ENCODE data around the gene TRIO. TPM values are rescaled to one million over a fixed set of nuclear protein-coding genes. Genes with fewer than 3 reads are reported as not detected.

The TRIO gene
- total and polyA plus RNA-seq, 4 donors = 23.8 to 243 (median 110) TPM

DNA sequence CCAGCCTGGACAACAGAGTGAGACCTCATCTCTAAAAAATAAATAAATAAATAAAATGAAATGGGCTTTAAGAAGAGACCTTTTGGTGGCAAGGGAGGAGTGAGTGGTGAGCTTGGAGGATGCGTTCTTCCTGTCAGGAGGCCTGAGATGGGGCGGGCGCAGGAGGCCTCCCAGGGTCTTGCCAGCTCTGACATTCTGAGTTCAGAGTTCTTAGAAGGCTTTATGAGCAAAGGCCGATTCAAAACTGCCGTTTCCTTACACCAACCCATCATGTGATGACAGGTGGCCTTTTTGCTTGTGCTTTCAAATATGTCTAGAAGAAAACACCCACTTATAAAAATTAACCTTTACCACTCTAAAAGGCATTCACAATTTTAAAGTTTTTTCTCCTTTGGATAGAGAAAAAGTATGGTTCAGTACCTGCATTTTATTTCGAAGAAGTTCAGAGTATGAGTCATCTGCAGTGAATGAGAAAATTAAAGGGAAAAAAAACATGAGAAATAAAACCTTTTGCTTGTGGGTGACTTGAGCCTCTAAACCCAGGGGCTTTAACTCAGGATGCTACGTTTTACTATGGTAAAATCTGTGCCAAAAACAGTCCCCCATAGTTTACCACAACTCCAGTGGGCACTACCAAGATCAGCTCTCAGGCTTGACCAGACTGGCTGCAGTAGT lies 281.0 kb downstream of the TRIO start:
- ATAC-seq (ENCODE audit: insufficient read depth, low FRiP score) = no peak
- H3K9ac ChIP-seq (ENCODE audit: insufficient read depth in 1 of 2, low read length in 2 of 2) = no peak overlapping the region
- WGBS, 2 donors = 90 to 91% methylated on average over 7 of the region's 7 CpGs
- H3K27me3 ChIP-seq (ENCODE audit: control insufficient read depth in 3 of 3, insufficient read depth in 3 of 3, low read length in 2 of 3) = no peaks in the 10 kb centered on the region
- H3K9me3 ChIP-seq (ENCODE audit: control insufficient read depth in 4 of 4, insufficient read depth in 3 of 4, low read length in 3 of 4) = no peaks in the 10 kb centered on the region
- H3K36me3 ChIP-seq (ENCODE audit: control insufficient read depth in 4 of 4, insufficient read depth in 4 of 4, low read length in 4 of 4) = peaks cover 5 to 44% (median 13%) of the 10 kb centered on the region in 4 donors
- no peak overlapping the region for H3K4me3 ChIP-seq
- peaks cover 0 to 15% (median 8%) of the 10 kb centered on the region in 5 donors for H3K4me1 ChIP-seq (ENCODE audit: control insufficient read depth in 5 of 5, insufficient read depth in 5 of 5, low read length in 5 of 5)
- no peak for DNase-seq
- H3K27ac ChIP-seq (ENCODE audit: low read depth in 1 of 2, low read length in 1 of 2) = no peak overlapping the region
- TF ChIP-seq CTCF (IDR thresholded peaks at IDR 0.05; ENCODE audit: control extremely low read depth, extremely low read depth) = no peak

- ATAC-seq (ENCODE audit: insufficient read depth, low FRiP score) = no peak
- no peaks in the 10 kb centered on the region for H3K27me3 ChIP-seq (ENCODE audit: control insufficient read depth in 3 of 3, insufficient read depth in 3 of 3, low read length in 2 of 3)
- H3K4me3 ChIP-seq = no peak overlapping the region
- H3K27ac ChIP-seq (ENCODE audit: low read depth in 1 of 2, low read length in 1 of 2) = no peak overlapping the region
- no peak overlapping the region for H3K9ac ChIP-seq (ENCODE audit: insufficient read depth in 1 of 2, low read length in 2 of 2)
- WGBS, 2 donors = 95 to 96% methylated on average over 7 of the region's 7 CpGs
- peaks cover 0 to 35% (median 9%) of the 10 kb centered on the region in 4 donors for H3K36me3 ChIP-seq (ENCODE audit: control insufficient read depth in 4 of 4, insufficient read depth in 4 of 4, low read length in 4 of 4)
- no peaks in the 10 kb centered on the region for H3K9me3 ChIP-seq (ENCODE audit: control insufficient read depth in 4 of 4, insufficient read depth in 3 of 4, low read length in 3 of 4)
- DNase-seq = no peak
- H3K4me1 ChIP-seq (ENCODE audit: control insufficient read depth in 5 of 5, insufficient read depth in 5 of 5, low read length in 5 of 5) = peaks cover 2 to 20% (median 11%) of the 10 kb centered on the region in 5 donors
- no peak for TF ChIP-seq CTCF (IDR thresholded peaks at IDR 0.05; ENCODE audit: control extremely low read depth, extremely low read depth)
Observed at GRCh38 chr5:14425559-14425958, 282.4 kb downstream of the TRIO start.

- H3K36me3 ChIP-seq (ENCODE audit: control insufficient read depth in 4 of 4, insufficient read depth in 4 of 4, low read length in 4 of 4) = peaks cover 0 to 34% (median 9%) of the 10 kb centered on the region in 4 donors
Observed at GRCh38 chr5:14426521-14426920, 283.4 kb downstream of the TRIO start.

More at GRCh38 chr5:14426521-14426920, 283.4 kb downstream of the TRIO start:
- Histone ChIP-seq H3K9me3 (ENCODE audit: control insufficient read depth in 4 of 4, insufficient read depth in 3 of 4, low read length in 3 of 4) (no peaks in the 10 kb centered on the region), H3K27ac (ENCODE audit: low read depth in 1 of 2, low read length in 1 of 2) (no peak overlapping the region), H3K9ac (ENCODE audit: insufficient read depth in 1 of 2, low read length in 2 of 2) (no peak overlapping the region), H3K4me3 (no peak overlapping the region), H3K4me1 (ENCODE audit: control insufficient read depth in 5 of 5, insufficient read depth in 5 of 5, low read length in 5 of 5) (peaks cover 2 to 20% (median 11%) of the 10 kb centered on the region in 5 donors), H3K27me3 (ENCODE audit: control insufficient read depth in 3 of 3, insufficient read depth in 3 of 3, low read length in 2 of 3) (no peaks in the 10 kb centered on the region)
- no peak for TF ChIP-seq CTCF (IDR thresholded peaks at IDR 0.05; ENCODE audit: control extremely low read depth, extremely low read depth)
- ATAC-seq (ENCODE audit: insufficient read depth, low FRiP score) = no peak
- 88 to 91% methylated on average over 10 of the region's 10 CpGs for WGBS, 2 donors
- no peak for DNase-seq

All from lung (tissue), 12 donors.